Upper lobe of left lung (tissue), 6 donors: ENCODE results near the gene CFAP97. TPM values are rescaled to one million over a fixed set of nuclear protein-coding genes. Genes with fewer than 3 reads are reported as not detected.
A peak's percentile ranks its signal among the peaks of the same experiment; 100 is the strongest.

Experiments used
- ATAC-seq, 2 donors: fragments of 200-7000 bp; cut with Tn5 transposase; one replicate each; pipeline ENCODE4 v1.9.1; 2022; ENCODE audit warnings: mild to moderate bottlenecking in 2 of 2, moderate library complexity in 2 of 2; ENCODE audit not compliant: low FRiP score in 2 of 2
- DNase-seq, 2 donors: peaks; one replicate each; pipeline ENCODE4 v3.0.0-alpha.2; 2019 to 2020
- H3K27ac ChIP-seq, 4 donors: fragments of 200-600 bp; sonication (generic); one replicate each; pipeline ENCODE4 v1.5.1; 2016 to 2019
- H3K27me3 ChIP-seq, 4 donors: fragments of 200-600 bp; sonication (generic); one replicate each; pipeline ENCODE4 v1.5.1; 2017 to 2019
- H3K36me3 ChIP-seq, 4 donors: fragments of 200-600 bp; sonication (generic); one replicate each; pipeline ENCODE4 v1.5.1; 2016 to 2019
- H3K4me1 ChIP-seq, 4 donors: fragments of 200-600 bp; sonication (generic); one replicate each; pipeline ENCODE4 v1.5.1; 2018 to 2019
- H3K4me3 ChIP-seq, 4 donors: fragments of 200-600 bp; sonication (generic); one replicate each; pipeline ENCODE4 v1.5.1; 2017 to 2019; ENCODE audit warnings: mild to moderate bottlenecking in 2 of 4, moderate library complexity in 1 of 4
- H3K9me3 ChIP-seq, 4 donors: fragments of 200-600 bp; sonication (generic); one replicate each; pipeline ENCODE4 v1.5.1; 2018 to 2019
- CTCF ChIP-seq, 6 experiments: fragments of 450-650 bp in 4 of 6; fragments of 200-600 bp in 2 of 6; sonication (generic) in 2 of 6; IDR thresholded peaks; one replicate each; pipeline ENCODE4 v1.5.1; 2016 to 2019; ENCODE audit warnings: antibody characterized with exemption in 6 of 6
- EP300 ChIP-seq, 4 donors: sonication (generic); formaldehyde crosslinking; IDR thresholded peaks; one replicate each; pipeline ENCODE4 v1.5.1; 2017; ENCODE audit warnings: antibody characterized with exemption in 4 of 4, control low read depth in 2 of 4
- POLR2A ChIP-seq, 4 donors: fragments of 450-650 bp; IDR thresholded peaks; one replicate each; pipeline ENCODE4 v1.5.1; 2016 to 2017; ENCODE audit warnings: antibody characterized with exemption in 4 of 4, mild to moderate bottlenecking in 2 of 4
- POLR2AphosphoS5 ChIP-seq, 2 donors: sonication (generic); formaldehyde crosslinking; IDR thresholded peaks; one replicate each; pipeline ENCODE4 v1.5.1; 2017; ENCODE audit warnings: antibody characterized with exemption in 2 of 2
- WGBS, 2 donors: methylation state at CpG; one replicate each; pipeline ENCODE4 v1.1.5; 2017 to 2018; 5-methylcytosine and 5-hydroxymethylcytosine counted together
- total RNA-seq, 6 donors: library from RNA; depleted of rRNA in 4 of 6; stranded (reverse); fragments of >200 nt in 4 of 6; gene quantifications; one replicate each; pipeline versions ENCODE4 v1.1.0 to v1.2.1, GENCODE V29; 2016 to 2021
- donor health status: DM: no; HTN: no; CAD: no; lungs with moderate emphysema.
- donor health status: DM: no; HTN: yes; CAD: no; lungs with severe emphysema.

The CFAP97 gene
- total RNA-seq, 6 donors from 2014 or later = 12.3 to 42.9 (median 24.0) TPM

- Histone ChIP-seq H3K27ac (peak overlapping the region; percentile 10 to 84 (median 81)), H3K27me3 (no peaks in the 10 kb centered on the region), H3K4me1 (peaks cover 20 to 30% (median 23%) of the 10 kb centered on the region in 4 donors), H3K9me3 (no peaks in the 10 kb centered on the region), H3K4me3 (peak overlapping the region; percentile 74 to 81 (median 76)), H3K36me3 (peaks cover 0 to 11% (median 0%) of the 10 kb centered on the region in 4 donors)
- TF ChIP-seq CTCF (IDR thresholded peaks at IDR 0.05) (no peak), EP300 (IDR thresholded peaks at IDR 0.05) (no peak), POLR2AphosphoS5 (IDR thresholded peaks at IDR 0.05) (no peak), POLR2A (IDR thresholded peaks at IDR 0.05) (no peak)
- WGBS, 2 donors = 3 to 5% methylated on average over 11 to 13 of the region's 30 CpGs
- no peak for ATAC-seq
- DNase-seq = peak in 1 of 2 donors; percentile 68
Observed at GRCh38 chr4:185143601-185143969, 60.2 kb downstream of the CFAP97 start.

- DNase-seq (peak; percentile 80 to 97), ATAC-seq (peak; percentile 95 to 98)
- WGBS, 2 donors = 0 to 10% methylated on average over 2 to 13 of the region's 87 CpGs
- Histone ChIP-seq H3K27ac (peak within 1 kb of the TSS; percentile 75 to 84 (median 81)), H3K36me3 (peaks cover 0 to 11% (median 0%) of the 10 kb centered on the region in 4 donors), H3K4me3 (peak within 1 kb of the TSS; percentile 74 to 81 (median 76)), H3K27me3 (no peaks in the 10 kb centered on the region), H3K4me1 (peaks cover 20 to 30% (median 23%) of the 10 kb centered on the region in 4 donors), H3K9me3 (no peaks in the 10 kb centered on the region)
- TF ChIP-seq EP300 (IDR thresholded peaks at IDR 0.05) (peak in 1 of 4 donors; percentile 8), CTCF (IDR thresholded peaks at IDR 0.05) (peak; percentile 51 to 93 (median 82)), POLR2A (IDR thresholded peaks at IDR 0.05) (peak in 3 of 4 donors; percentile 90 to 98 (median 93)), POLR2AphosphoS5 (IDR thresholded peaks at IDR 0.05) (peak; percentile 71 to 97)
Observed at GRCh38 chr4:185142912-185143600, 60.7 kb downstream of the CFAP97 start, which contains the start of gene SLC25A4. TSS of gene SLC25A4 (plus strand) at chr4:185143266. CDS start at chr4:185143373, 107 bp downstream.

- ATAC-seq (no peak), DNase-seq (no peak)
- TF ChIP-seq POLR2AphosphoS5 (IDR thresholded peaks at IDR 0.05) = no peak
- TF ChIP-seq CTCF (IDR thresholded peaks at IDR 0.05) = no peak
- TF ChIP-seq EP300 (IDR thresholded peaks at IDR 0.05) = no peak
- no peak for TF ChIP-seq POLR2A (IDR thresholded peaks at IDR 0.05)
- peaks cover 0 to 11% (median 0%) of the 10 kb centered on the region in 4 donors for H3K36me3 ChIP-seq
- peak overlapping the region; percentile 74 to 81 (median 76) for H3K4me3 ChIP-seq
- peaks cover 20 to 30% (median 23%) of the 10 kb centered on the region in 4 donors for H3K4me1 ChIP-seq
- peak overlapping the region; percentile 75 to 84 (median 81) for H3K27ac ChIP-seq
- no peaks in the 10 kb centered on the region for H3K9me3 ChIP-seq
- WGBS, 2 donors = 5 to 11% methylated on average over 10 to 11 of the region's 11 CpGs
- no peaks in the 10 kb centered on the region for H3K27me3 ChIP-seq
Observed at GRCh38 chr4:185142564-185142911, 61.3 kb downstream of the CFAP97 start.

GRCh38 chr4:185141777-185142176, 62.0 kb downstream of the CFAP97 start:
- DNase-seq (no peak), ATAC-seq (no peak)
- peaks cover 20 to 30% (median 23%) of the 10 kb centered on the region in 4 donors for H3K4me1 ChIP-seq
- 91 to 92% methylated on average over 6 of the region's 6 CpGs for WGBS, 2 donors
- no peak overlapping the region for H3K27ac ChIP-seq
- H3K36me3 ChIP-seq = peaks cover 0 to 3% (median 0%) of the 10 kb centered on the region in 4 donors
- H3K4me3 ChIP-seq = no peak overlapping the region
- H3K27me3 ChIP-seq = no peaks in the 10 kb centered on the region
- TF ChIP-seq EP300 (IDR thresholded peaks at IDR 0.05) (no peak), CTCF (IDR thresholded peaks at IDR 0.05) (no peak), POLR2AphosphoS5 (IDR thresholded peaks at IDR 0.05) (no peak), POLR2A (IDR thresholded peaks at IDR 0.05) (no peak)
- no peaks in the 10 kb centered on the region for H3K9me3 ChIP-seq
